GM21825 (cell line): ENCODE data around the gene ARL4A.
"Not testable (repeated sequence)": the region's sequence is repeated elsewhere in the genome, so short reads cannot be mapped to it uniquely, and the experiment has no call there.

ENCODE experiments used
- ATAC-seq: cut with Tn5 transposase; IDR thresholded peaks from one replicate; pipeline ENCODE4 v1.9.1; 2021; ENCODE audit warnings: mild to moderate bottlenecking, moderate library complexity; ENCODE audit not compliant: unreplicated experiment

ARL4A gene

GRCh38 chr7:12661581-12661980 lies 25.9 kb upstream of the ARL4A start:
- no peak for ATAC-seq

- ATAC-seq = no peak
Measured at GRCh38 chr7:12670000-12670729, 17.3 kb upstream of the ARL4A start.

GRCh38 chr7:12670743-12671520 lies 16.5 kb upstream of the ARL4A start:
- ATAC-seq = no peak

- not testable (repeated sequence) for ATAC-seq
Measured at GRCh38 chr7:12673436-12673835, 14.0 kb upstream of the ARL4A start.

GRCh38 chr7:12674053-12674452 lies 13.4 kb upstream of the ARL4A start:
- no peak for ATAC-seq

GRCh38 chr7:12674861-12675260 lies 12.6 kb upstream of the ARL4A start:
- no peak for ATAC-seq

- ATAC-seq = no peak
Measured at GRCh38 chr7:12683678-12684585, 3.5 kb upstream of the ARL4A start.

- no peak for ATAC-seq
Measured at GRCh38 chr7:12684733-12685132, 2.7 kb upstream of the ARL4A start.

GRCh38 chr7:12685550-12685949 lies 1.9 kb upstream of the ARL4A start:
- no peak for ATAC-seq

- peak; percentile 87 for ATAC-seq
Measured at GRCh38 chr7:12686234-12686890, 1.1 kb upstream of the ARL4A start.

GRCh38 chr7:12687718-12688171 lies 312 bp downstream of the ARL4A start:
- ATAC-seq = peak; percentile 2

GRCh38 chr7:12688485-12689170 lies 1.2 kb downstream of the ARL4A start:
- not testable (repeated sequence) for ATAC-seq

GRCh38 chr7:12689451-12689850 lies 2.0 kb downstream of the ARL4A start:
- ATAC-seq = no peak

- no peak for ATAC-seq
Measured at GRCh38 chr7:12690041-12690878, 2.8 kb downstream of the ARL4A start.

GRCh38 chr7:12691388-12691787 lies 4.0 kb downstream of the ARL4A start:
- ATAC-seq = not testable (repeated sequence)

- no peak for ATAC-seq
Measured at GRCh38 chr7:12692035-12692434, 4.6 kb downstream of the ARL4A start.

- no peak for ATAC-seq
Measured at GRCh38 chr7:12692479-12693259, 5.2 kb downstream of the ARL4A start.

- no peak for ATAC-seq
Measured at GRCh38 chr7:12694817-12695216, 7.4 kb downstream of the ARL4A start.
